C4-2B (cell line): Measurements from ENCODE around the gene ZYG11A.

ENCODE experiments used
- H3K27ac ChIP-seq: fragments of 450-650 bp; 2 replicates; pipeline ENCODE4 v1.5.1; 2017
- CTCF ChIP-seq: fragments of 450-650 bp; conservative IDR thresholded peaks from 2 replicates; pipeline ENCODE4 v1.5.1; 2017; ENCODE audit warnings: mild to moderate bottlenecking
- ZFX ChIP-seq: fragments of 450-650 bp; IDR thresholded peaks from 2 replicates; pipeline ENCODE4 v1.6.1; 2017

Gene ZYG11A

DNA sequence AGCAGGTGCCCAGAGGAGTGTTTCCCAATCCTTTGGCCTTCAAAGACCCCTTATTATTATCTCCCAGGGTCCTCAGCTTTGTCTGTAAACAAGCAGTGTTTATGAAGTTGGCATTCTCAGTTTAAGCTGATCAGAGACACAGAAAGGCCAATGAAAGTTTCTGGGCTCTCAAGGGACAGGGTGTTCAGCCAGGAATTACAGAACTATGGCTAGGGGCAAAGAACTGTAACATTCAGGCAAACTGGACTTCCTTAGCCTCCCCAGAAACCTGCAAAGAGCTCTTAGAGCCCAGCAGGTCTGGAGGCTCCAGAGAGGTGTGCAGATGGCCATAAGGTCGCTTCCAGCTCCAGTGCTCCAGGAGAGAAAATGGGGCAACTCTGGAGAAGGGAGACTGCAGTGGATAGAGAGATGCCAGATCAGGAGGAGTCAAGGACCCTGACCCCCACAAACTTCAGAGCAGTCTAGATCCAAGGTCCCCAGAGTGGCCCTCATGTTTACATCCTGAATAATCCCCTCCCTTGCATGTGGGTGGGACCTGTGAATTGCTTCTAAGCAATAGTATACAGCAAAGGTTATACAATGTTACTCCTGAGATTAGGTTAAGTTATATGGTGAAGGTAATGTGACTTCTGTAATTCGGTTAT is 72.8 kb downstream of the ZYG11A start:
- no peak for TF ChIP-seq ZFX
- TF ChIP-seq CTCF = no peak
- no peak overlapping the region for H3K27ac ChIP-seq

GRCh38 chr1:52915855-52916220 is 73.3 kb downstream of the ZYG11A start:
- H3K27ac ChIP-seq = no peak overlapping the region
- TF ChIP-seq CTCF = no peak
- no peak for TF ChIP-seq ZFX

- no peak for TF ChIP-seq ZFX
- no peak for TF ChIP-seq CTCF
- H3K27ac ChIP-seq = no peak overlapping the region
Observed at GRCh38 chr1:52916241-52916975, 73.8 kb downstream of the ZYG11A start.

DNA sequence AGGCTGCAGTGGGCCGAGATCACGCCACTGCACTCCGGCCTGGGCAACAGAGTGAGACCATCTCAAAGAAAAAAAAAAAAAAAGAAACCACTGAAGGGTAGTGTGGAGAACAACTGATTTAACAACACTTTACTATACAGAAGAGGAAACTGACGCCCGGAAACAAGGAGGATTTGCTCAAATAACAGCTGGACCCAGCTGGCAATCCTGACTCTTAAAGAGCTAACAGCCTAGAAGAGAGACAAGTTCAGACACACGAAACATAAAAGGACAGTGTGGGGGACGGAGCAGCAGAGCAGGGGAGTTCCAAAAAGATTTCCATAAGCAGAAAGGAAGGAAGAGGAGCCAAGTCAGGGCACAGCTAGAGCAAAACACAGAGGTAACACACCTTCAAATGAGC is 74.6 kb downstream of the ZYG11A start:
- H3K27ac ChIP-seq = no peak overlapping the region

DNA sequence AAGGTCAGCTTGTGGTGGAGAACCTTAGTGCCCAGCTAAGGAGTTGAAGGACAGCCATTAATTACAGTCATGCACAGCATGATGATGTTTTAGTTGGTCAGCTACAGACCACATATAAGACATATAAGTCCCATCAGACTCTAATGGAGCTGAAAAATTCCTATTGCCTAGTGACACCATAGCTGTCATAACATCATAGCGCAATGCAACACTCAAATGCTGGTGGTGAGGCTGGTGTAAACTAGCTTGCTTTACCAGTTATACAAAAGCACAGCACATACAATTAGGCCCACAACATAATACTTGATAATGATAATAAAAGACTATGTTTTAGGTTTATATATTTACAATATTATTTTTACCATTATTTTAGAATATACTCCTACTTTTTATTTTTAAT is 75.0 kb downstream of the ZYG11A start:
- H3K27ac ChIP-seq = no peak overlapping the region
- TF ChIP-seq CTCF (no peak), ZFX (no peak)

More for the DNA sequence above, 74.6 kb downstream of the ZYG11A start:
- TF ChIP-seq CTCF = no peak
- TF ChIP-seq ZFX = no peak

DNA sequence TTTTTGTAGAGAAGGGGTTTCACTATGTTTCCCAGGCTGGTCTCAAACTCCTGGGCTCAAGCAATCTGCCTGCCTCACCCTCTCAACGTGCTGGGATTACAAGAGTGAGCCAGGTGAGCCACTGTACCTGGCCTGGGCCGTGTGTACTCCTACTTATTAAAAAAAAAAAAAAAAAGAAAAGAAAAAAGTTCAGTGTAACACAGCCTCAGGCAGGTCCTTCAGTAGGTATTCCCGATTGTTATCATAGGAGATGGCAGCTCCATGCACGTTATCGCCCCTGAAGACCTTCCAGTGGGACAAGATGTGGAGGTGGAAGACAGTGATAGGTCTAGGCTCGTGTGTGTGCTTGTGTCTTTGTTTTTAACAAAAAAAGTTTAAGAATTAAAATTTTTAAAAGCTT is 75.6 kb downstream of the ZYG11A start:
- TF ChIP-seq ZFX (no peak), CTCF (no peak)
- H3K27ac ChIP-seq = no peak overlapping the region

- no peak overlapping the region for H3K27ac ChIP-seq
- TF ChIP-seq CTCF = no peak
- no peak for TF ChIP-seq ZFX
Observed at GRCh38 chr1:52919051-52919722, 76.6 kb downstream of the ZYG11A start.
